GM21528 (cell line): ENCODE data around the gene OPA3.

Experiments used
- ATAC-seq: cut with Tn5 transposase; IDR thresholded peaks from one replicate; pipeline ENCODE4 v1.9.1; 2021; ENCODE audit warnings: mild to moderate bottlenecking, moderate library complexity; ENCODE audit not compliant: unreplicated experiment, low FRiP score

OPA3 gene

DNA sequence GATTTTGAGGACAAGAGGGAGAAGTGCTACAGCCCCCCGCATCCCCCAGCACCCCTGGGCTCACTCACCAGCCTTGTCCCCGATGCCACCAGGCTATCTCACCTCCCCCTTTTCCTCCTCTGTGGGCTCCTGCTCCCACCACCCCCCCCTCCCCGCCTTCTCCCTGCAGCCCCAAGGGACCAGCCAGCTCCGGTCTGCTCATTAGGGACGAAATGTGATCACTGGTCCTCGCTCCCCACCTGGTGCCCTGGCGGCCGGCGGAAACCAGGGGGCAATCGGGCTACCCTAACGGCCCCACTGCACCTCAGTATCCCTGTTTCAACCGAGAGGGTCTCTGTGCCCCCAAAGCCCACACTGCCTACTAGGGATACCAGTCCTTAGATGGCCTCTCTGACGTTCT is 14.7 kb upstream of the OPA3 start:
- no peak for ATAC-seq

- no peak for ATAC-seq
These were observed 13.8 kb upstream of the OPA3 start for GRCh38 chr19:45598267-45599001.

DNA sequence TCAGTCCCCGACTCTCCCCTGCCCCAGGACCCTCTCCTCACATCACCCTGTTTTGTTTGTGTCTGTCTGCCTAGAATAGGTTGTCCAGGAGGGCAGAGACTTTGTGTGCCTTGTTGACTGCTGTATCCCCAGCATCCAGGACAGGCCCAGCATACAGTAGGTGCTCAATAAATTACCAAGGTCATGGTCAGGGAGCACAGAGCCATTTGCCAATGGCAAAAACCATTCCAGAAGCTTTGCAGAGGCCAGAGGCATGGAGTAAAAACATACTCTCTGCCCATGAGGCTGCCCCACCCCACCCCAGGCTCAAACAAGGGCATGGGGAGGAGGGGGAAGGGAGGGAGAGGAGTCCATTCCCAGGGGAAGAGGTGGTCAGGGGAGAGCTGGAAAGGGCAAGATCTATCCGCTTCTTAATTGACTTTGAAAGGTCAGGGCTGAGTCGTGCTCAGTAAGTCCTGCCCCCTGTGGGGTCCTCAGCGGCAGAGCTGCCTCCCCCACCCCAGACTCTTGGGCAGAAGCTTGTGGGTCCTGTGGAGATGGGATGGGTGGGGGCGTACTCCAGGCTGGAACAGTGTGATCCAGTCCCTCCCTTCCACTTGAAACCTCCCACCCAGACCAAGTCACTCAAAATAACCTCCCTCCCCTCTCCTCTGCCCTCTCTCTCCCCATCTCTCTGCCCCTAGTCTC is 13.0 kb upstream of the OPA3 start:
- no peak for ATAC-seq

GRCh38 chr19:45595814-45596213 is 11.2 kb upstream of the OPA3 start:
- ATAC-seq, result no peak

DNA sequence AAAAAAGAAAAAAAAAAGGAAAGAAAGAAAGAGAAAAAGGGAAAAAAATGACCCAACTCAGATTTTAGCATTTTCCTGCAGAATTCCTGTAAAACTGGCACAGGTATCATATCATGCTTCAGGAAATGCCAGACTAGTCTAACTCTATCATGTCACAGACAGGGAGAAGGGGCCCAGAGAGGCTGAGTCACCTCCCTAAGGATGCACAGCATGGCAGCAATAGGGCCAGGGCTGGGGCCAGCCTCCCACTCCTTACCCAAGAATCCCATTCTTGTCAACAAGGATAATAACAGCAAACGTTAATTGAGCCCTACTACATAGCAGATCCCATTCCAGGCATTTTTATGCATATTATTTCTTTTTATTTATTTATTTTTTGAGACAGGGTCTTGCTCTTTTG is 8.9 kb upstream of the OPA3 start:
- ATAC-seq, result no peak

DNA sequence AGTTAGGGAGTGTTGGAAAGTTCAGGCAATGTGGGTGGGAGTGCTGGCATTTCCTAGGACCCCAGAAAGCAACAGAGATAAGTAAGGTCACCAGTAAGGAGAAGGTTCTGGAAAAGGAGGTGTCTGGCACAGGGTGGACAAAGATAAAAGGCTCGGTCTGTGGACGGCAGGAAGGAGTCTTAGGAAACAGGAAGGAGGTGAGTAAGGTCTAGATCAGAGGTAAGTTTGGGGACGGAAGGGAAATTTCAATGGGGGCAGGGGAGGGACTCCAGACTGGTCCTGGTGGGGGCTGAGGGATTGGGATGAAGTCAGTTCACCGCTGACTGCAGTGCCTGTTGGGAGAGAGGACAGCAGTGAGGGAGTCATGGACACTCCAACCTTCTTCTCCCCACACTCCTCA is 7.8 kb upstream of the OPA3 start:
- no peak for ATAC-seq

DNA sequence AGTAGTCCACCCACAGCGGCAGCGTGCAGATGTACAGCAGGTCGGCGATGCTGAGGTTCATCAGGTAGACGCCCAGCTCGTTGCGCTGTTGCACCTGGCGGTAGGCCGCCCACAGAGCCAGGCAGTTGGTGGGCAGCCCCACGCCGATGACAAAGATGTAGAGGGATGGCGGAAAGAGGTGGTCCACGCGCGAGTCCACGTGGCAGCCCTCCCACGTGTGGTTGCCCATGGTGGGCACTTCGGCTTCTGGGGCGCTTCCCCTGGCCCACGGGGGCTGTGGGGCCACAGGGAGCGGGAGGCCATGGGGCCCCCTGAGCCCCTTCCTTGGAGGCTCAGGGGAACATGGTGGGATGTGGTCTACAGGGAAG is 7.0 kb upstream of the OPA3 start:
- ATAC-seq, result no peak

GRCh38 chr19:45591004-45591637 is 6.5 kb upstream of the OPA3 start:
- ATAC-seq, result no peak

- no peak for ATAC-seq
These were observed 5.8 kb upstream of the OPA3 start for GRCh38 chr19:45590300-45591003.

DNA sequence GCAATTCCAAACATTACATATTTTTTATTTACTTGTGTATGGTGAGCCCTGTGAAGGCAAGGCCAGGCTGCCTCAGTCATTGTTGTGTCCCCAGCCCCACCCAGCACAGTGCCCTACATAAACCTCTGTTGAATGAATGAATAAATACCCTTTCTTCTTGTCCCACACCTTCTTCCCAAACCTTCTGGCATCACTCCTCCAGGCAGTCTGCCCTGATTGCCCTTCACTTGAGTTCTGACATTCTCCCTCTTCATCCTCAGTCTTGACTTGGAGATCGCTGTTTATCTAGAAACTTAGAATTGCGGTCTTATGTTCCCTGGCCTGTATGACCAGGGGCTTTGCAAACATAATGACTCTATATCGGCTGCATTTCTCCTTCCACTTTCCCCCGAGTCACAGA is 5.2 kb upstream of the OPA3 start:
- no peak for ATAC-seq

DNA sequence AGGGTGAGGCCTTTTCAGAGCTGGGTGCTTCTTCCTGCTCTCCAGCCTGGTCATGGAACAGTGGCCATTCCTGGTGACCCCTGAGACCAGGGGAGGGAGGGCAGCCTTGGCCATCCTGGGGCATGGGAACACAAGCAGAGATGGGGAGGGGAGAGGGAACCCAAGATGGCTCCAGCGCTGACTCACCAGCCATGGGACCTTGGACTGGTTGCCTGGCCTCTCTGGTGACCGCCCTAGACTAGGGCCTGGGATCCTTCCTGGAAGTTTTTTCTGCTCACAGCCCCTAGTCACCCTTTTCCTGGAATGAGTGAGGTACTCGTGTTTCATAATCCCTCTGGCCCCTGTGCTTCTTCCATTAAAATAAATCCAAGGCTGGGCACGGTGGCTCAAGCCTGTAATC is 3.3 kb upstream of the OPA3 start:
- ATAC-seq, result no peak

DNA sequence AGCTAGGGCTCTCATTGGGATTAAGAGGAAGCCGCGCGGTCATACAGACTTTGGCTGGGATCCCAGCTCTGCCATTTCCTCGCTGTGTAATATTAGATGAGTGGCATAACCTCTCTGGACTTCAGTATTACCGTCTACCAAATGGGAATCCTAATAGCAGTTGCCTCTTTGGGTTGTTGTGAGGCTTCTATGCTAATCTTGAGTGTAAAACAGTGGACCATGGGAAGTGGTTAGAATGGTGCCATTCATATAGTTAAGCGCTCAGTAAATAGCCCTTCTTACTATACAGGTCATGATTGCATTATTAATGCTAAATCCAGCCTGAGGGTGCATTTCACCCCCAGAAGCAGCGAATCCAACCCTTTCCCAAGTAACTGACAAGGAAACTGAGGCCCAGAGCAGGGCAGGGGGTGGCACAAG is 566 bp upstream of the OPA3 start:
- peak; percentile 0 for ATAC-seq

GRCh38 chr19:45581576-45581975 is 3.0 kb downstream of the OPA3 start:
- no peak for ATAC-seq

DNA sequence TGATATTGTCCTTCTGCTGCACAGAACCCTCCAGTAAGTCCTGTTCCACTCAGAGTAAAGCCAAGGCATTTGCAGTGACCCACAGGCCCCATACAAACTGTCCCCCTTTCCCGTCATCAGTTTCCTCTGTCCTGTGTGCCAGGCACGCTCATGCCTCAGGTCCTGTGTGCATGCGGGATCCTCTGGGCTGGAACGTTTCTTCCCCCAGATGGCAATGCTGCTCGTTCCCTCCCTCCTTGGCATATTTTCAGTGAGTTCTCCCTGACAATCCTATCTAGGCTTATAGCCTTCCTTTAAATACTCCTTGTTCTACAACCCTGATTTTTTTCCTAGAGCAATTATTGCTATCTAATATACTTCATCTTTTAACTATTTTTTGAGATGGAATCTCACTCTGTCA is 5.7 kb downstream of the OPA3 start:
- no peak for ATAC-seq

GRCh38 chr19:45577111-45577905 is 7.3 kb downstream of the OPA3 start:
- no peak for ATAC-seq

DNA sequence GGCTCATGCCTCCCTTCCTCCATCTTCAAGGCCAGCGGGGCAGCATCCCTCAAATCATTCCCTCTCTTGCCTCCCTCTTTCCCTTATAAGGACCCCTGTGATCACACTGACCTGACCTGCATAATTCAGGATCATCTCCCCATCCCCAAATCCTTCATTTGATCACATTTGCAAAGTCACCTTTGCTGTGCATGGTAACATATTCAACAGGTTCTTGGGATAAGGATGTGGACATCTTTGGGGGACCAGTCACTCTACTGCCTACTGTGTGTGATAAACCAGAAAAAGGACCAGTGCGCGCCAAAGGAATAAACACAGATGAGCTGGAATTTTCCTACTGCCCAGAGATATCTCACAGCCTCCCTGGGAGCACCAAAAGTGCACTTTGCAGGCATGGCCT is 7.9 kb downstream of the OPA3 start:
- ATAC-seq, result no peak

DNA sequence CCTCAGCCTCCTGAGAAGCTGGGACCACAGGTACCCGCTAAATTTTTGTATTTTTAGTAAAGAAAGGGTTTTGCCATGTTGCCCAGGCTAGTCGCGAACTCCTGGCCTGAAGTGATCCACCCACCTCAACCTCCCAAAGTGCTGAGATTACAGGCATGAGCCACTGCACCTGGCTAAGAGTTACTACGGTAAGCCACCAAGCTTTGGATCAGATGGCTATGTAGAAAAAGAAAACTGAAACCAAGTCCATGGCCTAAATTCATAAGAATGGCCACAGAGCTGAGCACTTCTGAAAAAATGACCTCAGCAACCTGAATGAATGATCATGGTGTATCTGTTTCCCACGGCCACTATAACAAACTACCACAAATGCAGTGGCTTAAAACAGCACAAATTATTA is 9.4 kb downstream of the OPA3 start:
- no peak for ATAC-seq

- ATAC-seq, result no peak
These were observed 10.1 kb downstream of the OPA3 start for GRCh38 chr19:45574526-45574925.

DNA sequence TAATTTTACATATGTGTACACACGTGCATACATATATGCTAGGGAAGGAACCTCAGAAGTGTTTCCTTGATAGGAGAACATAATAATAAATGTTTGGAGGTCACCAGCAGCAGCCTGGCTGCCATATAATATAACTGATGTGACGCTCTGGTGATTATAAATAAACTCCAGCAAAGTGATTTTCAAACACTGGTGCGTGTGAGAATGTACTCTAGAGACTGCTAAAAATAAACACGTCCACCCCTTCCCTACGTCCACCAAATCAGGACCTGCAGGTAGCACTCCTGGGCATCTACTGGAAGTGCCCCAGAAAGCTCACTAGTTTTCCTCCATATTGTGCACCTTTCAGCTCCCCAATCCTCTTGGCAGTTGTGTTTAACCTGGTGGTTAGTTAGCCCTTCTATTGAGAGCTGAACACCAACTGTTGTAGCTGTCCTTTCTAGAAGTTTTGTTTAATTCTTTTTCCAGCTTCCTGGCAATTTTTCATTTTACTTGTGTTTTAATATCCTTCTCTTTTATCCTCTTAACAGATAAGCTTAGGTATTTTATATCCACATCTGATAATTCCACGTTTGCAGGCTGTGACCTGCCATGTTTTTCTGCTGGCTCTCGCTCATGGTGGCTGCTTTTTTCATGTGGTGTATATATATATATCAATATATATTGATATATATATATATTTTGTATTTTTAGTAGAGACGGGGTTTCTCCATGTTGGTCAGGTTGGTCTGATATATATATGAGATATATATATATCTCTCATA is 13.0 kb downstream of the OPA3 start:
- no peak for ATAC-seq
